ENCODE data around the gene TPX2. TPM values are rescaled to one million over a fixed set of nuclear protein-coding genes. Genes with fewer than 3 reads are reported as not detected.

The TPX2 gene
- total and polyA plus RNA-seq, 7 donors = 0.63 to 8.5 (median 2.2) TPM

DNA sequence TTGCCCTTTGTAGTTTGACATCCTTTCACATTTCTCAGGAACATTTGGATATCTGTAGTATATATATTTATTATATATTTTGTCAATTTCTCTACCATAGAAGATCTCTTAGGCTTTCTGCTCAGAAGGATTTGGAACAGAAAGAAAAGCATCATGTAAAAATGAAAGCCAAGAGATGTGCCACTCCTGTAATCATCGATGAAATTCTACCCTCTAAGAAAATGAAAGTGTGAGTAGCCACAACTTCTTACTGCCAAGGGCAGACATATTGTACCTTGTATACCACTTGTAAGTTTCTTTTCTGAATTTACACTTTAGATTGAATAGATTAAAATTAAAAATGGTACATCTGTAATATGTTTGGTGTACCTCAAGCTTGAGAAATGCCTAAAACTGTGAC, 31.2 kb downstream of the TPX2 start:
- H3K27ac ChIP-seq = no peak overlapping the region
- 30 to 59% (median 32%) methylated on average over 1 of the region's 1 CpG for WGBS, 3 donors

DNA sequence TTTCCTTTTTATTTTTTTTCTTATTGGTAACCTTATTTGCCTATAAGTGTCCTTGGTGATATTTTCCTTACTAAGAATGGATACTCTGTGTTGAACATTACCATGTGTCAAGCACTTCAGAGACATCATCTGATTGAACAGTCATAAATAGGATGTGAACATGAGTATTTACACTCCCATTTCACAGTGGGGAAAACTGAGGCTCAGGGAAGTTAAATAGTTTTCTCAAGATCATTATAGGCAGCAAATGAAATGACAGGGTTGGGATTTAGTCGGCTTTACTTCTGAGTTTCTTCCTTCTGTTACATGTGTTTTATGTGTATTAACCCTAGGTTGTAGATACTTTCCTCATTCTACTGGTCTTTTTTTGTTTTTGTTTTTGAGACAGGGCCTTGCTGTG, 35.3 kb downstream of the TPX2 start:
- Histone ChIP-seq H3K4me1 (no peaks in the 10 kb centered on the region), H3K4me3 (no peak overlapping the region), H3K27ac (no peak overlapping the region), H3K9me3 (no peaks in the 10 kb centered on the region), H3K27me3 (ENCODE audit: insufficient read depth in 3 of 3, low read length in 2 of 3) (no peaks in the 10 kb centered on the region), H3K36me3 (ENCODE audit: insufficient read depth in 1 of 2, low read depth in 1 of 2) (peaks cover 0 to 5% of the 10 kb centered on the region in 2 donors)
- intact Hi-C loops (cut with DNase I) = no loop called here
- 93 to 97% (median 94%) methylated on average over 1 of the region's 1 CpG for WGBS, 3 donors
- DNase-seq (no peak), ATAC-seq (no peak)
- TF ChIP-seq, protein P1, sequence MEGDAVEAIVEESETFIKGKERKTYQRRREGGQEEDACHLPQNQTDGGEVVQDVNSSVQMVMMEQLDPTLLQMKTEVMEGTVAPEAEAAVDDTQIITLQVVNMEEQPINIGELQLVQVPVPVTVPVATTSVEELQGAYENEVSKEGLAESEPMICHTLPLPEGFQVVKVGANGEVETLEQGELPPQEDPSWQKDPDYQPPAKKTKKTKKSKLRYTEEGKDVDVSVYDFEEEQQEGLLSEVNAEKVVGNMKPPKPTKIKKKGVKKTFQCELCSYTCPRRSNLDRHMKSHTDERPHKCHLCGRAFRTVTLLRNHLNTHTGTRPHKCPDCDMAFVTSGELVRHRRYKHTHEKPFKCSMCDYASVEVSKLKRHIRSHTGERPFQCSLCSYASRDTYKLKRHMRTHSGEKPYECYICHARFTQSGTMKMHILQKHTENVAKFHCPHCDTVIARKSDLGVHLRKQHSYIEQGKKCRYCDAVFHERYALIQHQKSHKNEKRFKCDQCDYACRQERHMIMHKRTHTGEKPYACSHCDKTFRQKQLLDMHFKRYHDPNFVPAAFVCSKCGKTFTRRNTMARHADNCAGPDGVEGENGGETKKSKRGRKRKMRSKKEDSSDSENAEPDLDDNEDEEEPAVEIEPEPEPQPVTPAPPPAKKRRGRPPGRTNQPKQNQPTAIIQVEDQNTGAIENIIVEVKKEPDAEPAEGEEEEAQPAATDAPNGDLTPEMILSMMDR (IDR thresholded peaks at IDR 0.05) = no peak

More for the DNA sequence above, 31.2 kb downstream of the TPX2 start:
- H3K4me3 ChIP-seq = peak overlapping the region; percentile 15
- no peaks in the 10 kb centered on the region for H3K36me3 ChIP-seq (ENCODE audit: insufficient read depth in 1 of 2, low read depth in 1 of 2)
- intact Hi-C loops (cut with DNase I) = no loop called here
- ATAC-seq (no peak), DNase-seq (no peak)
- H3K27me3 ChIP-seq (ENCODE audit: insufficient read depth in 3 of 3, low read length in 2 of 3) = no peaks in the 10 kb centered on the region
- TF ChIP-seq, protein P1 (IDR thresholded peaks at IDR 0.05) = no peak
- H3K4me1 ChIP-seq = no peaks in the 10 kb centered on the region
- H3K9me3 ChIP-seq = no peaks in the 10 kb centered on the region

DNA sequence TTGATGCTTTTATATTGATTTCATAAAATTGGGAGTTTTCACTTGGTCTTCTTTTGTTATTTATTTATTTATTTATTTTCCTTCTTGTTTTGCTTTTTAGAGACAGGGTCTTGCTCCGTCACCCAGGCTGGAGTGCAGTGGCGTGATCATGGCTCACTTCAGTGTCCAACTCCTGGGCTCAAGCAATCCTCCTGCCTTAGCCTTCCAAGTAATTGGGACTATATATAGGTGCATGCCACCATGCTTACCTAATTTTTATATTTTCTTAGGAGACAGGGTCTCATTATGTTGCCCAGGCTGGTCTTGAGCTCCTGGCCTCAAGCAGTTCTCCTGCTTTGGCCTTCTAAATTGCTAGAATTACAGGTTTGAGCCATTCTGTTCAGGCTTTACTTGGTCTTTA, 41.7 kb downstream of the TPX2 start:
- TF ChIP-seq, protein P1 (IDR thresholded peaks at IDR 0.05) = no peak
- 41 to 74% (median 49%) methylated on average over 2 of the region's 2 CpGs for WGBS, 3 donors
- H3K4me3 ChIP-seq = no peak overlapping the region
- H3K27ac ChIP-seq = no peak overlapping the region
- ATAC-seq (peak in 2 of 4 donors; percentile 51 to 53), DNase-seq (no peak)
- intact Hi-C loops (cut with DNase I) = no loop called here
- no peaks in the 10 kb centered on the region for H3K27me3 ChIP-seq (ENCODE audit: insufficient read depth in 3 of 3, low read length in 2 of 3)
- H3K4me1 ChIP-seq = no peaks in the 10 kb centered on the region
- no peaks in the 10 kb centered on the region for H3K9me3 ChIP-seq
- H3K36me3 ChIP-seq (ENCODE audit: insufficient read depth in 1 of 2, low read depth in 1 of 2) = peaks cover 0 to 5% of the 10 kb centered on the region in 2 donors

DNA sequence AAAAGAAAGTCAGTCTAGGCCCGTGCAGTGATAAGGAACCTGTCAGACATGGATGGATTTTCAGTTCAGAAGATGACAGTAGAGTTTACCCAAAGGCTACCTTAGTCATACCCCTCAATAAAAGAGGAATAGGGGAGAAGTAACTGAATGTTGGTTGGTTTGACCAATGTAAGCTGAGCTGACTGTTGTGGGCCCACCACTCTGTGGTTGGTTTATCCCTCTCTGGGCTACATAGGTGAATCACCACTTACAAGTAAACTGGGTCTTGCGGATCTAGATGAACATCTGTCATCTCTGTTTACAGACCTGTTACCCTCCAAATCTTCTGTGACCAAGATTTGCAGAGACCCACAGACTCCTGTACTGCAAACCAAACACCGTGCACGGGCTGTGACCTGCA, 42.9 kb downstream of the TPX2 start:
- no peak for ATAC-seq
- H3K4me1 ChIP-seq = no peaks in the 10 kb centered on the region
- 98 to 99% (median 98%) methylated on average over 4 of the region's 4 CpGs for WGBS, 3 donors
- intact Hi-C loops (cut with DNase I) = no loop called here
- H3K36me3 ChIP-seq (ENCODE audit: insufficient read depth in 1 of 2, low read depth in 1 of 2) = peaks cover 0 to 5% of the 10 kb centered on the region in 2 donors
- DNase-seq = no peak
- no peak overlapping the region for H3K4me3 ChIP-seq
- H3K27ac ChIP-seq = no peak overlapping the region
- H3K9me3 ChIP-seq = no peaks in the 10 kb centered on the region
- no peaks in the 10 kb centered on the region for H3K27me3 ChIP-seq (ENCODE audit: insufficient read depth in 3 of 3, low read length in 2 of 3)
- TF ChIP-seq, protein P1 (IDR thresholded peaks at IDR 0.05) = no peak

DNA sequence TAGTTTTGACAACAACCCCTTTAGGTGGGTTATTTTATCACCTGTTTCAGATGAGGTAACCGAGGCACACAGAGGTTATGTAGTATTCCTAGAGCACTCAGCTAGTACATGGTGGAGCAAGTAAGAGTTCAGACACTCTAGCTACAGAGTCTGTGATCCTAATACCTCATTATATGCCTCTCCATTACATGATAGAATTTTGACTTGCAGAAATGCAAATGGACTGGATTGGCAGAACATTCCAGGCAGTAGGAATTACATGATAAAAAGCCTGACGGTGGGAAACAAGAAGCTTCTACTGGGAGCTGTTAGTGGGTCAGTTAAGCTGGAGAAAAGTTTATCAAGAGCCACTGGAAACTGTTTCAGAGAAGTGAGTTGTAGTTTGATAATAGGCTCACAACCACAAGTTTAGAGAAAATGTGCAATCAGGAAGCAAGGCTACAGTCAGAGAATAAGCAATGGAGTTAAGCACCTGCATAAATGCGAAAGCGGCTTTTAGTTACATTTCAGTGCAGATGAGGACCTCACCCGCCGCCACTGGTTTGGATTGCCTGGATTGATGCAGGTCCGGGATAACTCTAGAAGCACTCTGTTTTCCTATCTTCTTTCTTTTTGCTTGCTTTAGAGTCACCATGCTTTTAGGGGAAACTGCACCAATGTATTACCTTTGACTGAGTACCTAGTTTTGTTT, 45.4 kb downstream of the TPX2 start:
- peaks cover 10% of the 10 kb centered on the region for H3K4me1 ChIP-seq
- TF ChIP-seq, protein P1 (IDR thresholded peaks at IDR 0.05) = no peak
- no peak overlapping the region for H3K4me3 ChIP-seq
- intact Hi-C loops (cut with DNase I) = no loop called here
- H3K27me3 ChIP-seq (ENCODE audit: insufficient read depth in 3 of 3, low read length in 2 of 3) = no peaks in the 10 kb centered on the region
- no peaks in the 10 kb centered on the region for H3K9me3 ChIP-seq
- no peak overlapping the region for H3K27ac ChIP-seq
- WGBS, 3 donors = 93 to 97% (median 94%) methylated on average over 7 of the region's 7 CpGs
- no peaks in the 10 kb centered on the region for H3K36me3 ChIP-seq (ENCODE audit: insufficient read depth in 1 of 2, low read depth in 1 of 2)
- ATAC-seq (no peak), DNase-seq (no peak)
